ENCODE measurements around the gene MCC. TPM values are rescaled to one million over a fixed set of nuclear protein-coding genes. Genes with fewer than 3 reads are reported as not detected.

The MCC gene
- total RNA-seq, 1 donor from 2014 or later: 3.5 TPM

GRCh38 chr5:113062869-113063508, 425.3 kb downstream of the MCC start:
- intact Hi-C loops (cut with micrococcal nuclease): no loop called here

- intact Hi-C loops (cut with micrococcal nuclease): no loop called here
These were observed 426.1 kb downstream of the MCC start for GRCh38 chr5:113061846-113062780.

- intact Hi-C loops (cut with micrococcal nuclease): no loop called here
These were observed 427.7 kb downstream of the MCC start for GRCh38 chr5:113060408-113061025.

GRCh38 chr5:113059232-113060040, 428.8 kb downstream of the MCC start:
- intact Hi-C loops (cut with micrococcal nuclease): no loop called here

- intact Hi-C loops (cut with micrococcal nuclease): no loop called here
These were observed 429.5 kb downstream of the MCC start for GRCh38 chr5:113058706-113059226.

- intact Hi-C loops (cut with micrococcal nuclease): no loop called here
These were observed 430.0 kb downstream of the MCC start for GRCh38 chr5:113058269-113058668.

GRCh38 chr5:113057557-113057984, 430.7 kb downstream of the MCC start:
- intact Hi-C loops (cut with micrococcal nuclease): no loop called here

- intact Hi-C loops (cut with micrococcal nuclease): no loop called here
These were observed 431.3 kb downstream of the MCC start for GRCh38 chr5:113056988-113057387.

GRCh38 chr5:113054899-113055298, 433.4 kb downstream of the MCC start:
- intact Hi-C loops (cut with micrococcal nuclease): no loop called here

GRCh38 chr5:113053511-113053995, 434.7 kb downstream of the MCC start:
- intact Hi-C loops (cut with micrococcal nuclease): no loop called here

- intact Hi-C loops (cut with micrococcal nuclease): no loop called here
These were observed 436.0 kb downstream of the MCC start for GRCh38 chr5:113052041-113052795.

- intact Hi-C loops (cut with micrococcal nuclease): loop anchor here (2.0 kb wide), 1 partner anchor 28 kb away; no protein-coding TSS in a partner anchor
These were observed 437.4 kb downstream of the MCC start for GRCh38 chr5:113050721-113051382.

GRCh38 chr5:113048931-113049330, 439.3 kb downstream of the MCC start:
- intact Hi-C loops (cut with micrococcal nuclease): no loop called here

- intact Hi-C loops (cut with micrococcal nuclease): no loop called here
These were observed 440.3 kb downstream of the MCC start for GRCh38 chr5:113047733-113048652.

GRCh38 chr5:113047234-113047633, 441.0 kb downstream of the MCC start:
- intact Hi-C loops (cut with micrococcal nuclease): no loop called here

GRCh38 chr5:113044776-113045465, 443.3 kb downstream of the MCC start:
- intact Hi-C loops (cut with micrococcal nuclease): no loop called here

- intact Hi-C loops (cut with micrococcal nuclease): loop anchor here (1.0 kb wide), 1 partner anchor 287 kb away; no protein-coding TSS in a partner anchor
These were observed 444.7 kb downstream of the MCC start for GRCh38 chr5:113043491-113043931.
